Activated CD8-positive, alpha-beta memory T cell treated with anti-CD3 and anti-CD28 coated beads for 4 hours (primary cell): Measurements from ENCODE around the gene KDM1B.
"Not testable (repeated sequence)": the region's sequence is repeated elsewhere in the genome, so short reads cannot be mapped to it uniquely, and the experiment has no call there.

Experiments used
- DNase-seq, 2 donors: peaks; one replicate each; pipeline ENCODE4 v3.0.0-alpha.2; 2020; ENCODE audit warnings: low read depth in 2 of 2

The KDM1B gene

GRCh38 chr6:18151801-18152200 is 3.4 kb upstream of the KDM1B start:
- DNase-seq = no peak

GRCh38 chr6:18153311-18153703 is 1.9 kb upstream of the KDM1B start:
- DNase-seq = no peak

GRCh38 chr6:18154507-18155149 is 594 bp upstream of the KDM1B start, which contains the start of gene TPMT:
TPMT (minus strand) TSS chr6:18155077; CDS start chr6:18149127, 5,950 bp downstream.
- DNase-seq = no peak

GRCh38 chr6:18155864-18156421 is 721 bp downstream of the KDM1B start:
- DNase-seq = peak in 1 of 2 donors; percentile 22

GRCh38 chr6:18160911-18161310 is 5.7 kb downstream of the KDM1B start:
- DNase-seq = no peak

- no peak for DNase-seq
Observed at GRCh38 chr6:18161431-18161830, 6.2 kb downstream of the KDM1B start.

GRCh38 chr6:18162401-18162800 is 7.2 kb downstream of the KDM1B start:
- DNase-seq = no peak

- no peak for DNase-seq
Observed at GRCh38 chr6:18165751-18166150, 10.5 kb downstream of the KDM1B start.

GRCh38 chr6:18166312-18167036 is 11.3 kb downstream of the KDM1B start:
- no peak for DNase-seq

GRCh38 chr6:18168264-18168663 is 13.0 kb downstream of the KDM1B start:
- DNase-seq = no peak

GRCh38 chr6:18171871-18172270 is 16.6 kb downstream of the KDM1B start:
- DNase-seq = no peak

GRCh38 chr6:18176198-18176597 is 21.0 kb downstream of the KDM1B start:
- DNase-seq = not testable (repeated sequence)

GRCh38 chr6:18177286-18177965 is 22.2 kb downstream of the KDM1B start:
- no peak for DNase-seq

- no peak for DNase-seq
Observed at GRCh38 chr6:18178960-18179615, 23.9 kb downstream of the KDM1B start.

- no peak for DNase-seq
Observed at GRCh38 chr6:18179770-18180356, 24.6 kb downstream of the KDM1B start.

GRCh38 chr6:18182568-18182967 is 27.3 kb downstream of the KDM1B start:
- no peak for DNase-seq

GRCh38 chr6:18183766-18184165 is 28.5 kb downstream of the KDM1B start:
- DNase-seq = no peak

GRCh38 chr6:18185624-18186023 is 30.4 kb downstream of the KDM1B start:
- DNase-seq = no peak

- DNase-seq = no peak
Observed at GRCh38 chr6:18186033-18186432, 30.8 kb downstream of the KDM1B start.

- DNase-seq = no peak
Observed at GRCh38 chr6:18186540-18187250, 31.5 kb downstream of the KDM1B start.

GRCh38 chr6:18187701-18188100 is 32.5 kb downstream of the KDM1B start:
- DNase-seq = no peak
